ENCODE data around the gene CHCHD6.

- TF ChIP-seq POLR2AphosphoS5 (IDR thresholded peaks at IDR 0.05; ENCODE audit: low read depth, low read length) (no peak), TAF1 (IDR thresholded peaks at IDR 0.05; ENCODE audit: borderline replicate concordance, low read depth, low read length) (no peak)
Observed at GRCh38 chr3:126855374-126855773, 151.3 kb downstream of the CHCHD6 start.

All from GM12892 (cell line).